GM18870 (cell line): ENCODE results near the gene LRRN1.
"Not testable (repeated sequence)": the region's sequence is repeated elsewhere in the genome, so short reads cannot be mapped to it uniquely, and the experiment has no call there.

Source experiments
- ATAC-seq: cut with Tn5 transposase; IDR thresholded peaks from one replicate; pipeline ENCODE4 v1.9.1; 2021; ENCODE audit warnings: moderate library complexity; ENCODE audit not compliant: unreplicated experiment

Gene LRRN1

GRCh38 chr3:3806856-3807255, 7.6 kb downstream of the LRRN1 start:
- ATAC-seq, result no peak

GRCh38 chr3:3813013-3813412, 13.8 kb downstream of the LRRN1 start:
- ATAC-seq, result no peak

- ATAC-seq, result no peak
Observed at GRCh38 chr3:3815206-3815605, 16.0 kb downstream of the LRRN1 start.

DNA sequence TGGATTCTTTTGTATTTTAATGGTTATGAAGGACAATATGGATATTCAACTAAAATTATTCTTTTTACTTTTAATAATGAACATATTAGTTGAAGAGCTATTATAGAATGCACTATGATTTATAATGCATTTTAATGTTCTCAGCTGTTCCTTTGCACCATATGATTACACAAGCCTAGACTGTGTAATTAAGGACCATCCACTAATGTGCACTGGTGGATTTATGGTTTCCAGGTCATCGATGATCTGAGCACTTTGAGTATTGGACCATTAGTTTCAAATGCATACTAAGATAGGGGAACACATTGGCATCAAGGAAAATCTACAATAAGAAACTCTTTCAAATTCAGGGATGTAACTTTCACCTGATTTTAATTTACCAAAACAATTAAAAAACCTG, 16.8 kb downstream of the LRRN1 start:
- no peak for ATAC-seq

DNA sequence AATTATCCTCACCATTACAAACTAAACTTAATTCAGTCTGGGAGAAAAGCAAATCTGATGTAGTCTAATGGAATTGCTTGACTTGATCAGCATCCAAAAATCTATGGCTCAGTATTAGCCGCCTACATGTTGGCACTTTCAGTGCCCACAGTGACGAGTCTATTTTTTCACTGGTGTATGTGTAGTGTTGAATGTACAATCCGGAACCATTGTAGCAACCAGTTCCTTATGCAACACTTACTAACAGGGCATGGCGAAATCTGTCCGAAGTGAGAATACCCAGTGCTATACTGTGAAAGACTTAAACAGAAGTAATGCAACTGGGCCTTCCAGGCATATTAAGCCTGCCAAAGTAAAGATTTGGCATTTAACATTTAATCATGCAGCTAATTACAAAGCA, 18.6 kb downstream of the LRRN1 start:
- ATAC-seq, result no peak

DNA sequence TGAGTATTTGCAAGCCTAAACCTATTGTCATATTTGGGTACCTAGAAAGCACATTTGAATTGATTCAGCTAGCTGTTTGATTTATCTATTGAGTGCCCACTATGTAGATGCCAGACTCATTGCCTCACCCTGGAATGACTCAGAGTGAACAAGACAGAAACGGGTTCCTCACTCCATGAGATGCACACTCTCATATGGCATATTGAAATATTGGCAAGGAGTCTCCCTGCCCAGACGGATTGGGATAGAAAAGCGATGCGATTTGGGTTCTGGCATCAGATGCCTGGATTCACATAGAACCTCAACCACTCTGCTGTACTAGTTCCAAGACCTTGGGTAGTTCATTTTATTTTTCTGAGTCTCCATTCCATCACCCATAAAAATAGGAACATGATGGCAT, 22.5 kb downstream of the LRRN1 start:
- no peak for ATAC-seq

- no peak for ATAC-seq
Observed at GRCh38 chr3:3825035-3825434, 25.8 kb downstream of the LRRN1 start.

GRCh38 chr3:3826521-3826920, 27.3 kb downstream of the LRRN1 start:
- no peak for ATAC-seq

GRCh38 chr3:3827111-3827510, 27.9 kb downstream of the LRRN1 start:
- ATAC-seq, result no peak

DNA sequence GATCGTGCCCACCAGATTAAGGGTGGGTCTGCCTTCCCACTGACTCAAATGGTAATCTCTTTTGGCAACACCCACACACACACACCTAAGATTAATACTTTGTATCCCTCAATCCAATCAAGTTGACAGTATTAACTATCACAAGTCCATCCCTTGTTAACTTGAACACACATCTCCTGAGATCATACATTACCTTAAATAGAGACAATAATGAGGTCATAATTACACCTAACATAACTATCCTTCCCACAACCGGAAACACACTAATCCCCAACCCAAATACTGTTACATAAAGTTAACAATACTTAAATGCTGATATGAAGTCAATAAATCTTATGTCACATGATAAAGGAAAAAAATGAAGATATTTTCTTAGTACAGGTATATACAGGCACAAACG, 29.2 kb downstream of the LRRN1 start:
- ATAC-seq, result not testable (repeated sequence)

DNA sequence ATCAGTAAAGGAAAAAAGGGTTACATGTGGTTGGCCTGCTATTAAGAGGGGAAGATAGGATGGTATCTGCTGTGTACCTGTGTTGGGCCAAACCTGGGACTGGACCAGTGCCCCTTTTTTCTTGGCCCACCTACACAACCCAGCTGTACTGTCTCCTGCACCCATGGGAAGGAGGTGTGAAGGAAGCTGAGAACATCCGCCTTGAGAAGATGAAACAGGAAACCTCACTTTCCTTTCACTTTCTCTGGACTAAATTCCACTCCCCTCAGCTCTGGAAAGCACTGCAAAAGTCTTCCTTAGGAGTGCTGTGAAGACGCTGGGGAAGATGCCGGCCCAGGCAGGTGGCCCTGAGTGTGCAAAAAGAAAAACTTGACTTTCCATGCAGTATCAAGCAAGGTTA, 37.6 kb downstream of the LRRN1 start:
- ATAC-seq, result no peak

DNA sequence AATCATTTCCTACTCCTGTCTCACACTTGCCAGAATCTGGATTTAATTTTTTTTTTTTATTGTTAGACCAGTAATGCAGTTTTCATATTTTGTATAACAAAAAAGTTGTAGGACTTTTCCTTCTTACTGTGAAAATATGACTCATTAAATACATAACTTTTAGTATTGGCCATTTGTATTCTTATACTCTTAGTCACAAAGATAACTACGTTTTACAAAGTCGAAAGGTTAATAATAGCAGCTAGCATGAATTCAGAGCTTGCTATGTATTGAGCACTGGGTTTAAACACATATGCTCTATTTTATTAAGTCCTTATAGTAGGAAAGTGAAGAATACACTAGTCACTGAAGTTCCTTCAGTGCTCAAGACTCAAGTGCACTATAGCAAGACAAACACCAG, 43.1 kb downstream of the LRRN1 start:
- no peak for ATAC-seq

DNA sequence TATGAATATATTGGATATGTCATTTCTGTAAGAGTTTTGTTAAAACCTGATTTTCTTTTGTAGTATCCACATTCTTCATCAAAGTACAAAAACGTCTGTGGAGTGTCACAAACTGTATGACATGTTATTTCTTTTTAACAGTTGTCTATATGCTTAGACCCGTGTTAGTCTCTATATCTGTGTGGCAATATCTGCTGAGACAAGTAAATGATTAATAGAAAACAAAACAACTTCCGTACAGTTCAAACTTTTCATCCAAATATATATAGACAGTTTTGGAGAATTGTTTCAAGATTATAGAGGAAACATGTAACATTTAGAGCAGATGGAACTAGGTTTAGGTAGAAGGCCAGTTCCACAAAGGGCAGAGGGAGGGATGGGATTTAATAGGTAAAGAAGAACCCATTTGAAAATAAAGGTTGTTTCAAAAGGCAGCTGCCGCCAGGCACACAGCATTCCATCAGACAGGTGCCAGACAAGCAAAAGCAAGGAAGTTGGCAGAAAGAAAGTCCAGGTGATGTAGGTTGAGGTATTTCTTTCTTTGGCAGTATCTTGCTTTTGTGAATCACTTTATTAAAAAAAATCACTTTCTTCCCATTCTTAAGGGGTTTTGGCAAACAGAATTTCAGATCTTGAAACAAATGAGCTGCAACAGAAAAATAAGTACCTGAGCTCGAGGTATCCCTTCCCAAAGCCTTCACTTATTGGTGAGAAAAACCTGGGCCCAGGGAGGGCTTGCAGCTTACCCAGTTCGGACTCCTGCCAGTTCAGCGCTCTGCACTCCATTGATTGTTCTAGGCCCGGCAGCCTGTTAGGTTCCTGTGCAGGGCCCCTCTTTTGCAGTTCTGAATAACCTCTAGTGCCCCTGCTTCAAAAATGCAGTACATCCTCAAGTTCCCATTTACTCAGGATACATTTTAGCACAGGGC, 49.0 kb downstream of the LRRN1 start:
- ATAC-seq, result no peak

- ATAC-seq, result no peak
Observed at GRCh38 chr3:3848923-3849275, 49.7 kb downstream of the LRRN1 start.

DNA sequence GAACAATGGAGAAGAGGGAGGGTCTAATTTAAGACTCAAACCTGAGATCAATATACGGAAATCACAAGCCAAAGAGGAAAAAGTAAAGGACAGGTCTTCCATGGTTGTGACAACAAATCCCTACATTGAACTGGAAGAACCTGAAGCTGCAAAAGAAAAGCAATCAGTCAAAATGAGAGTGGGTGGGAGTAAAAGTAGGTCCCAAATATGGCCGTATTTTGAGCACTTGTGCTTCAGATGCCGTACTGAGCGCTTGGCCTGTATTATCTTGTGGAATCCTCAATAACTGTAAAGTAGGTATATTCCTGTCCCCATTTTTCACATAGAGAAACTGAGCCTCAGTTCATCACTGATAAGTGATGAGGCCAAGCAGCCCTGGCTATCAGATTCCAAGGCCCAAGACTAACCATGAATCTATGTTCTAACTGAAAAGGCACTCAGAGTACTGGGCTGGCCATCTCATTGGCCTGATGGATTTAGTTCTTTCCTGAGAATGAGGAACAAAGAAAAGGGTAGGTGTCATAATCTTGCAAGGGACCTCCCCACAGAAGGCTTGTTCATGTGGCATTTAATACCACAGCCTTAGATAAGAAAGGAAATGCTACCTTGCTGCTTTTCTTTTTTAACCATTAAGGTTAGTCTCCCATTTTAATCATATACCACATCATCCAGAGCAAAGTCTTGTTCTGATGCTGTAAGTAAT, 52.5 kb downstream of the LRRN1 start:
- peak; percentile 97 for ATAC-seq

GRCh38 chr3:3853544-3853943, 54.3 kb downstream of the LRRN1 start:
- no peak for ATAC-seq

DNA sequence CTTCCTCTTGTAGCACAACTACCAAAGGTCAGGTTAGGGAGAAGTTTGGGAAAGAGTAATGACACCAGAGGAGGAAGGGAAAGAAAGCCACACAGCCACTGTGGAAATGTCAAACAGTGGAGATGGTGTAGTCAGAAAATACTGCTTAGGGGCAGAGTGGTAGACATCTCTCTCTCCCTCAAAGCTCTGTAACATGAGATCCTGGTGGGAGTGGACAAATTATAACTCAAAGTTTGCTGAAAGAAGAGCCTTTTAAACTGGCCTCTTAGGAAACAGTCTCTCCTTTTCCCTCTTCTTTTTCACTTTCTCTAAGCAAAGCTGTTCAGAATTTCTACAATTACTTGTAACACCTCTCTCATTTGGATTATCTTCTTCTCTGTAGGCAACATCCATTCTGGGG, 55.8 kb downstream of the LRRN1 start:
- ATAC-seq, result no peak

DNA sequence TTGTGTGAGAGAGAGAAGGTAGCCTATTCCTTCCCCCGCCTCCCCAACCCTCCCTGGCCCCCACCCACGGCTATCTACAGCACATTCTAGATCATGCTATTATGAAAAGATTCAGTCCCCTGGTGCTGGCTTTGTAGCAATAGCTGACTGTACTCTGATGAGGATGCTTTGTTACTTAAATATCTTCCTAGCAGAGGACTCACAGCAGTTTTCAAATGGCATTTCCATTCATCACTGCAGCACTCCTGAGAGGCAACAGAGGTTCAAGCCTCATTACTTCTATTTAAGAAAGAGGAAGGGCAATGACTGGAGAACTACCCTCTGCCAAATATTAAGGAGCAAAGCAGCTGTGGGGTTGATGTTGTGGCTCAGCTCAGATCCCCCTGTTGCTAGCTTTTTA, 61.0 kb downstream of the LRRN1 start:
- ATAC-seq, result no peak

DNA sequence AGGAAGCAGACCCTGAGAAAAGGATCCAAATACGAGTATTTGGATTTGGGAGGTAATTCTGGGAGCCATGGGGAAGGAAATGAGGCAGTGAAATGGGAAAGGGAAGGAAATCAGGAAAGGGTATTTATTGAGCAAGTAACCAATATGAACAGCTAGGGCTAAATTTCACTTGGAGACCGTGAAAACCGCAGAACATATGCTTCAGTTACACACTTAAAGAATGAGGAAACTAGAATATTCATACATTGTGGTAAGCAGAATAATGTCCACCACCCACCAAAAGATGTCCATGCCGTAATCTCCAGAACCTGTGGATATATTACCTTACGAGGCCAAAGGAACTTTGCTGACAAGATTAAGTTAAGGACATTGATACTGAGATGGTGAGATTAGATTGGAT, 63.3 kb downstream of the LRRN1 start:
- ATAC-seq, result no peak

DNA sequence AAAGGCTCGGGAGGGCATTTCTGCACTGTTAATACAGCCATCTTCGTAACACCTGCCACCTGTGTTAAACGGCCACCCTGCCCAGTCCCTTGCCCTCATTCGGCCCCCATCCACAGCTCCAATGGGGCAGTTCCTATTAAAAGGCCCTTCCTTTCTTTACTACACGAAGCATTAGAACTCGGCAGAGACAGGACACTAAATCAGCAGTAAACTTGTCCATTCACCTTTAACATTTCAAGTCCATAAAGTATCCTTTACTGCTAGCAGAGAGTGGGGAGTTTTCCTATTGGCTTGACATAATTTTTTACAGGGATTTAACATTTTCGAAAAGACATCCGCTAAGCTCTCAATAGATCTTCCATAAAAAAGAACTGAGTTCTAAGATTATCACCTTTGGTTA, 76.3 kb downstream of the LRRN1 start:
- ATAC-seq, result no peak

- ATAC-seq, result no peak
Observed at GRCh38 chr3:3881050-3881449, 81.8 kb downstream of the LRRN1 start.

- not testable (repeated sequence) for ATAC-seq
Observed at GRCh38 chr3:3887311-3887710, 88.1 kb downstream of the LRRN1 start.
